ENCODE data around the gene KRT85.

DNA sequence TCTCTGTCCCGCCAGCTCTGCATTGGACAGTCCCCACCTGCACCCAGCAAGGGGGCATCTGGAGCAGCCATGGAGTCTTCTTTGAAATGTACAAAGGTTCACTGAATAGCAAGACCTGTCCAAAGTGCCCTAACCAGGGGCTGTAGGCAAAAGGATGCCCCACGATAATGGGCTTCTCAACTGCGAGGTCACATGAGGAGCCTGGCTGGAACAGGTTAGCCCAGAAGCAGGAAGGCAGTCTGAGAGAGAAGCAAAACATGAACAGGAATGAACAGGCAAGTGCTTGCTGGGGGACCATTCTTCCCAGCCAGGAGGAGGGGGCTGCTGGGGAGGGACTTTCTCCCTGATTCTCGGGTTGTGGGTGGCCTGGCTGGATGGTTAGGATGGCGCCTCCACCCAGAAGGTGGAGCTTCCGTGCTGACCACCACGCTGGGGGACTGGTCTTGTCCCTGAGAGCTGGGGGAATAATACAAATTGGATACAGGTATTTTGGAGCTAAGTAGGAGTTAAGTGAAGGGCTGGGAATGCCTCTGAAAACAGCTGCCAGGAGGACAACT lies 7.1 kb downstream of the KRT85 start:
- TF ChIP-seq, protein P1, sequence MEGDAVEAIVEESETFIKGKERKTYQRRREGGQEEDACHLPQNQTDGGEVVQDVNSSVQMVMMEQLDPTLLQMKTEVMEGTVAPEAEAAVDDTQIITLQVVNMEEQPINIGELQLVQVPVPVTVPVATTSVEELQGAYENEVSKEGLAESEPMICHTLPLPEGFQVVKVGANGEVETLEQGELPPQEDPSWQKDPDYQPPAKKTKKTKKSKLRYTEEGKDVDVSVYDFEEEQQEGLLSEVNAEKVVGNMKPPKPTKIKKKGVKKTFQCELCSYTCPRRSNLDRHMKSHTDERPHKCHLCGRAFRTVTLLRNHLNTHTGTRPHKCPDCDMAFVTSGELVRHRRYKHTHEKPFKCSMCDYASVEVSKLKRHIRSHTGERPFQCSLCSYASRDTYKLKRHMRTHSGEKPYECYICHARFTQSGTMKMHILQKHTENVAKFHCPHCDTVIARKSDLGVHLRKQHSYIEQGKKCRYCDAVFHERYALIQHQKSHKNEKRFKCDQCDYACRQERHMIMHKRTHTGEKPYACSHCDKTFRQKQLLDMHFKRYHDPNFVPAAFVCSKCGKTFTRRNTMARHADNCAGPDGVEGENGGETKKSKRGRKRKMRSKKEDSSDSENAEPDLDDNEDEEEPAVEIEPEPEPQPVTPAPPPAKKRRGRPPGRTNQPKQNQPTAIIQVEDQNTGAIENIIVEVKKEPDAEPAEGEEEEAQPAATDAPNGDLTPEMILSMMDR (conservative IDR thresholded peaks at IDR 0.05; ENCODE audit: low read length), result no peak
- TF ChIP-seq EZH2phosphoT487 (IDR thresholded peaks at IDR 0.05; ENCODE audit: borderline replicate concordance), result no peak
